SJSA1 (cell line): Measurements from ENCODE around the gene TMTC2. TPM values are rescaled to one million over a fixed set of nuclear protein-coding genes. Genes with fewer than 3 reads are reported as not detected.

Source experiments
- DNase-seq, 2 experiments: peaks; one replicate each; pipeline ENCODE4 v3.0.0-alpha.2; 2015 to 2020; ENCODE audit warnings: low spot score in 2 of 2, low read depth in 1 of 2
- H3K27ac ChIP-seq: fragments of 250-450 bp; sonication (Bioruptor Pico); 2 replicates; pipeline ENCODE4 v1.5.1; 2020; ENCODE audit warnings: mild to moderate bottlenecking, moderate library complexity
- H3K27me3 ChIP-seq: fragments of 250-450 bp; sonication (Bioruptor Pico); replicated peaks from 2 replicates; pipeline ENCODE4 v1.5.1; 2020; ENCODE audit warnings: mild to moderate bottlenecking, moderate library complexity
- H3K36me3 ChIP-seq: fragments of 250-450 bp; sonication (Bioruptor Pico); 2 replicates; pipeline ENCODE4 v1.5.1; 2020; ENCODE audit warnings: mild to moderate bottlenecking
- H3K4me1 ChIP-seq: fragments of 250-450 bp; sonication (Bioruptor Pico); replicated peaks from 2 replicates; pipeline ENCODE4 v1.6.1; 2021; ENCODE audit warnings: mild to moderate bottlenecking
- H3K4me3 ChIP-seq: fragments of 250-450 bp; sonication (Bioruptor Pico); 2 replicates; pipeline ENCODE4 v1.5.1; 2020; ENCODE audit warnings: mild to moderate bottlenecking
- H3K9me3 ChIP-seq: fragments of 250-450 bp; sonication (Bioruptor Pico); replicated peaks from 2 replicates; pipeline ENCODE4 v1.5.1; 2020; ENCODE audit warnings: mild to moderate bottlenecking
- total RNA-seq: library from RNA; depleted of rRNA; stranded (reverse); fragments of >200 nt; shearing (Covaris generic); gene quantifications from 2 replicates; pipeline ENCODE4 v1.2.3, GENCODE V29; 2014

Gene TMTC2
- total RNA-seq, 1 experiment from 2014 or later: 0.13 TPM

DNA sequence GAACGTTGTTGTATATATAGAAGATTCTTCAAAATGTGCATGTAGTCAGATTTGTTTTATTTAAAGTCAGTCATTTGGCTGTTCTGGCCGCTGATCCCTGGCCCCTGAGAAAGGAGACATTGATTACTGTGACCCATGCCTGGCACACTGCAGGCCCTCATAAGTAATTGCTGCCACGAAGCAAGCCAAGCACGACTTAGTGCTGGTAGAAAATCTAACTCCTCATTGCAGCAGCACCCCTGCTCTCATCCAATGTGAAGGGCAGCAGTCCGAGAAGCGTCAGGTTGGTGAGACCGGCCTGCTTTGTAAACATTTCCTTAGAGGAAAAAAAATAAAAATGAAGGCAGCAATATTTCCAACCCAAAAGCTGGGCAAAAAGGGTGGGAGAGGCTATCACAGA is 22.8 kb upstream of the TMTC2 start:
- Histone ChIP-seq H3K27me3 (no peaks in the 10 kb centered on the region), H3K36me3 (no peaks in the 10 kb centered on the region), H3K4me1 (no peaks in the 10 kb centered on the region), H3K4me3 (no peak overlapping the region), H3K9me3 (no peaks in the 10 kb centered on the region), H3K27ac (no peak overlapping the region)
- DNase-seq: no peak

- H3K4me3 ChIP-seq: no peak overlapping the region
- no peaks in the 10 kb centered on the region for H3K27me3 ChIP-seq
- no peaks in the 10 kb centered on the region for H3K36me3 ChIP-seq
- H3K4me1 ChIP-seq: no peaks in the 10 kb centered on the region
- H3K9me3 ChIP-seq: no peaks in the 10 kb centered on the region
- H3K27ac ChIP-seq: no peak overlapping the region
- DNase-seq: no peak
Observed at GRCh38 chr12:82665142-82665923, 21.4 kb upstream of the TMTC2 start.

DNA sequence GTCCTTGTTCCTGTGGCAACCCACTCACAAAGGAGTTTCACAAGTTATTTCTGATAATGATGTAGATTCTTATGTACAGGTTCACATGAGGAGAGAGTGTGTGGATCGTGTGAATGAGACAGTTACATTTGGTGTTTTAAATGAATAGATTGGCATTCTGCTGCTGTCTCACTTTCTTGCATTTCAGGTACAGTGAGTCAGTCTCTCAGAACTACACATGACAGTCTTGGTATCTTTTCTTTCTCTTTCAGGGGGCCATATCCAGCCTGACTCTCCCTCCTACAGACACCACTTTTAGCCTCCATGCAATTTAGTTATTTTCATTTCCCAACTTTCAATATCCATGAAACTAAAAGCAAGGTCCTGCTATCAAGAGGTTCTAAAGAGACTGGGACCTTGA is 19.9 kb upstream of the TMTC2 start:
- Histone ChIP-seq H3K27me3 (no peaks in the 10 kb centered on the region), H3K9me3 (no peaks in the 10 kb centered on the region), H3K4me1 (no peaks in the 10 kb centered on the region), H3K36me3 (no peaks in the 10 kb centered on the region), H3K27ac (no peak overlapping the region), H3K4me3 (no peak overlapping the region)
- DNase-seq: no peak

DNA sequence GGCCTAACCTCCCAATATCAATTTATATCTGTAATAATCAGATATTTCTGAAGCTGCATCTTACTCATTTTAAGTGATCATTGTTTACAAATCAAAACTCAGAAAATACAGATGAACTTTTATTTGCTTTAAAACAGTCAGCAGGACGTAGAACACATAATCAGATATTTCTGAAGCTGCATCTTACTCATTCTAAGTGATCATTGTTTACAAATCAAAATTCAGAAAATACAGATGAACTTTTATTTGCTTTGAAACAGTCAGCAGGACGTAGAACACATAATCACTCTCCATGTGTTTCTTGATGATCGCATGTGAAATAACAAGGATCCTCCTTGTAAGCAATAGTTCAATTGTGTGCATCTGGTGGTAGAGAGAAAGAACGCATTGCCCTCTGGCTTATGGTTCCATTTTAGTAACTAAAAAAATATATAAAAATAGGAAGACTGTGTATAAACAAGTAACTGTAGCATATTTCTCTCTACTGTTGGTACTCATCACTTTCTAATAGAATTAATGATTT is 15.0 kb upstream of the TMTC2 start:
- H3K27ac ChIP-seq: no peak overlapping the region
- H3K4me1 ChIP-seq: no peaks in the 10 kb centered on the region
- no peaks in the 10 kb centered on the region for H3K27me3 ChIP-seq
- H3K9me3 ChIP-seq: no peaks in the 10 kb centered on the region
- no peak overlapping the region for H3K4me3 ChIP-seq
- DNase-seq: no peak
- H3K36me3 ChIP-seq: no peaks in the 10 kb centered on the region

DNA sequence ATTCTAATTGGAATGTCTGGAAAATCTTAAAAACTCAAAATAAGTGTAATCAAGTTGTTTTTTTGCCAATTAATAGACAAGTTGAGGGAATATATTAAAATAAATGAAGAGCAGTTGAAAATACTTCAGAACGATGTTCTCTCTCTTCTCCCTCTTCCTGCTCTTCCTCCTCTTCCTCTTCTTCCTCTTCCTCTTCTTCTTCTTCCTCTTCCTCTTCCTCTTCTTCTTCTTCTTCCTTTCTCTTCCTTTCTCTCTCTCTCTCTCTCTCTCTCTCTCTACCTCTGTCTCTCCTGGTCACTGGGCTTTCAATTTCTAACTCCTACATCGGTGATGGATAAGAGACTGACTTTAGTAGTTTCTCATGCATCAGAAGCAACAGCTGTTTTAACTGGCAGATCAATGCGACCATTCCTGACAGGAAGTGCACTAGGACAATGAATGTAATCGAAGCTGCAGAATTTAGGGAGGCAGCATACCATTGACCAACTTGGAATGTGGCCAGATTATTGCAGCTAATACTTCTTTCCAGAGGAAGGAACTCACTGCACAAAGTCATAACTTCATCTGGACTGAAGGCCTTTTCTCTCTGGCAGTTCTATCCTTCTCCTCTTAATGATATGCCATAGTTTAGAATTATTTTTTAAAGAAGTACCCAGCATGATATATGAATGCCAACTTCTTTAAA is 13.8 kb upstream of the TMTC2 start:
- Histone ChIP-seq H3K4me3 (no peak overlapping the region), H3K9me3 (no peaks in the 10 kb centered on the region), H3K36me3 (no peaks in the 10 kb centered on the region), H3K27me3 (no peaks in the 10 kb centered on the region), H3K4me1 (no peaks in the 10 kb centered on the region), H3K27ac (no peak overlapping the region)
- no peak for DNase-seq

- no peaks in the 10 kb centered on the region for H3K36me3 ChIP-seq
- no peaks in the 10 kb centered on the region for H3K4me1 ChIP-seq
- DNase-seq: no peak
- no peaks in the 10 kb centered on the region for H3K27me3 ChIP-seq
- no peaks in the 10 kb centered on the region for H3K9me3 ChIP-seq
- no peak overlapping the region for H3K27ac ChIP-seq
- no peak overlapping the region for H3K4me3 ChIP-seq
Observed at GRCh38 chr12:82673698-82674097, 13.0 kb upstream of the TMTC2 start.

DNA sequence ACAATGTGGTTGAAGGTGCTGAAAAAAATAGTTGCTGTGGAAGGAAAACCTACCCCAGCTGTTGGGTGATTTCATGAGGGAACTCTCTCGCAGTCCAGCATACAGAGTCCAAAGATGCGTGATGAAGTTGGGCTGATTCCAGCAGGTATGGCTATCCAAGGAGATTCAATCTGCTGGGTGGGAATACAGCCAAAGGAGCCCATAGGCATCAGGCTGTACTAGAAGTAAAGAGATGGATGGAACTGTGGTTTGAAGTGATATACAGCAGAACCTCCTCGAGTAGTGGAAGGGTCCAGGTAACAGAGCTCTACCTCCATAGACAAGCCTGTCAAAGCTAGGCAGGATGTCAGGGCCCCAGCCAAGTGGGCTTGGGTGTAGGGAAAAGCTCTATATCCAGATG is 11.5 kb upstream of the TMTC2 start:
- no peaks in the 10 kb centered on the region for H3K4me1 ChIP-seq
- DNase-seq: no peak
- no peaks in the 10 kb centered on the region for H3K36me3 ChIP-seq
- no peaks in the 10 kb centered on the region for H3K9me3 ChIP-seq
- no peaks in the 10 kb centered on the region for H3K27me3 ChIP-seq
- no peak overlapping the region for H3K27ac ChIP-seq
- H3K4me3 ChIP-seq: no peak overlapping the region

DNA sequence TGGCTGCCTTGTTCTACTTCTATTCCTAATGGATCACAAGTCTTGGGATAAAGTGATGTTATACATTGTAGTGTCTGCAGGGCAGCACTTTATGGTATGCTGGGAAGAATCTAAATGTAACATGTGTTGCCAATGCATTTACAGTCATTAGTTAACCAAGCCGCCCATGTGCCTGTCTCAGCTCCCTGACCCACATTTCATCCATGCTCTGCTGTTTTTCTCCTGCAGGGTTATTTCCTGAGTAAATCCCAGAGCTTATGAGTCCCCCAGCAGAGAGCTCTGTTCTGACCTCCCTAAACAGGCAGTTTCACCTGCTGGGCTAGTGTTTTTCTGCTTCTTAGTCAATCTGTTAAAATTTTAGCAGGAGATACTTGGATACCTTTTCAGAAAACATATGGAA is 4.4 kb upstream of the TMTC2 start:
- DNase-seq: no peak
- Histone ChIP-seq H3K27ac (no peak overlapping the region), H3K4me1 (peaks cover 8% of the 10 kb centered on the region), H3K9me3 (no peaks in the 10 kb centered on the region), H3K27me3 (no peaks in the 10 kb centered on the region), H3K4me3 (no peak overlapping the region), H3K36me3 (no peaks in the 10 kb centered on the region)

DNA sequence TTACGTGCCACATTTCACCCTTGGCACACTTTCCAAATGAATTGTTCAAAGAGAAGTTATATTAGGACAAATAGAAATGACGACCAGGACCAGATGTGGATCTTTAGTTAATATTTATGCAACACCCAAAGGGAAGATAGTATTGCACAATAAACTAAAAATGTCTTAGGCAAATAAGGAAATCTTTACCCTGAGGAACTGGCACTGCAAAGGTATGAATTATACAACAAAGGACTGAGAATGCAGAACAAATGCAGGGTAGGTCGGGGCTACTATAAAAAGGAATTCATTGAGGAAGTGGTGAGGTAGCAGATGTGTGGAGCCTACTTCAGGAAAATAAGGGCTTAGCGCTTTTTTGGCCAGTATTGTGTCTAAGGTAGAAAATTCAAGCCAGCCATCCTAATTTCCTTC is 3.9 kb upstream of the TMTC2 start:
- DNase-seq: no peak

GRCh38 chr12:82685790-82686167 is 927 bp upstream of the TMTC2 start:
- Histone ChIP-seq H3K4me3 (peak overlapping the region; percentile 66), H3K36me3 (no peaks in the 10 kb centered on the region), H3K27ac (no peak overlapping the region), H3K4me1 (peaks cover 16% of the 10 kb centered on the region), H3K27me3 (peaks cover 12% of the 10 kb centered on the region), H3K9me3 (no peaks in the 10 kb centered on the region)
- peak; percentile 61 to 88 for DNase-seq

More for the DNA sequence above, 3.9 kb upstream of the TMTC2 start:
- no peak overlapping the region for H3K27ac ChIP-seq
- no peak overlapping the region for H3K4me3 ChIP-seq
- no peaks in the 10 kb centered on the region for H3K9me3 ChIP-seq
- no peaks in the 10 kb centered on the region for H3K36me3 ChIP-seq
- H3K27me3 ChIP-seq: peaks cover 5% of the 10 kb centered on the region; the same call in 1 of the 2 replicates
- H3K4me1 ChIP-seq: peaks cover 13% of the 10 kb centered on the region

DNA sequence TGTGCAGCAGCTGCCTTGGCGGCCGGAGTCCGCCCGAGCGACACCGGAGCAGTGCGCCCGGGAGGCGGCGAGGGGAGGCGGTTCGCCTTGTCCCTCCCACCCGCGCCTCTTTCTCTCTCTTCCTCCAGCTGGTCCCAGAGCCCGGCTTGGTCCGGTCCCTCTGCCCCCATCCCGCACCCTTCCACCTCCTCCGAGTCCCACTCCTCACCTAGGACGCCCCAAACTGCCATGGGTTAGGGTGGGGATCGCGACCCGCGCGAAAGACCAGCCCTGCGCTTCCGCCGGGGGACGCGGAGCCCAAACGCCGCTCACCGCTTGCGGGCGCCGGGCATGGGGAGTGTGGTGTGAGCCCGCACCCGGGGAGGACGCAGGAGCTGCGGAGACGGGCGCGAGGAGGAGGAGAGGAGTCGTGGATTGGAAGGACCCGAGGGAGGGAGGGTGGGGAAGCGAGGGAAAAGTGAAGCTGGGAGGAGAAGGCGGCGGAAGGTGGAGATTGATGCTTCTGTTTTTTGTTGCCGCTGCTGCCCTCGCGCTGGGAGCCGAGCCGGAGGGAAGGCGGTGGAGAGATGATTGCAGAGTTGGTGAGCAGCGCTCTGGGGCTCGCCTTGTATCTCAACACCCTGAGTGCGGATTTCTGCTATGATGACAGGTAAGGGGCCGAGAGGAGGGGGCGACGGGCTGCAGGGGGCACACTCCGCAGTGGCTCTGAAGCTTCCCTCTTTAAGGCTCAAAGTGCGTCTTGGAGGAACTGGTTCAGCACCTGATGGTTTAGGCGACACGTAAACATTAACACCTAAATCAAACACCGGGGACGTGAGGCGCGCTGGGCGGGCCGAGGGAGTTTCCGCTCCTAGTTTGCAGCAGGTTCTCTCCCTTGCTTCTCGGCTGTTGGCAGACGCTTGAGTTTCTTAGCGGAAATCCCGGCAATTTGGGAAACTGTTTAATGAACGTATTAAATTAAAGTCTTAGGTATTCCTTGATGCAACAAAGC is 610 bp downstream of the TMTC2 start:
- H3K27me3 ChIP-seq: peaks cover 12% of the 10 kb centered on the region
- peak in 1 of 2 experiments; percentile 1 for DNase-seq
- peak overlapping the region; percentile 66 for H3K4me3 ChIP-seq
- peaks cover 16% of the 10 kb centered on the region for H3K4me1 ChIP-seq
- no peak overlapping the region for H3K27ac ChIP-seq
- no peaks in the 10 kb centered on the region for H3K36me3 ChIP-seq
- H3K9me3 ChIP-seq: no peaks in the 10 kb centered on the region

DNA sequence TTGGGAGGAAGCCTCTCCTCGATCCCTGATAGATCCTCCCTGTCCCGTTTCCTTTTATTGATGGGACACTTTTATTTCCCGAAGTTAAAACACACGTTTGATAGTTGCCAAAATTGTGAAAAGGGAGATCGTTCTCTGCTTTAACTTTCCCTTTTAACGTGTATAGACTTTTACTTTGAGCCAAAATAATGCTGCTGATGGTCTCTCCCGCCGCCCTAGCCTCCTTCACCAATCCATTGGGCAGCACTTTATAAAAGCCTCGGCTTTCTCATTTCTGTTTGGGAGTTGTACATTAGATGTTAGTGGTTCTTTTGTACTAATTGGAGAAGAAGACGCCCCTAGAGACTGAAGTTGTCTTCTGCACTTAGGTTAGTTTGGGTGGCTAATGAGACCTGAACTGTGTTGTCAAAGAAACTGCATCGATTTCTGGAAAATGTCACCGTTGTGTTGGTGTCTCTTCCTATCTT is 1.4 kb downstream of the TMTC2 start:
- Histone ChIP-seq H3K27me3 (peaks cover 12% of the 10 kb centered on the region), H3K4me3 (peak overlapping the region; percentile 66; the same call in 1 of the 2 replicates), H3K4me1 (peaks cover 16% of the 10 kb centered on the region), H3K27ac (no peak overlapping the region), H3K9me3 (no peaks in the 10 kb centered on the region), H3K36me3 (no peaks in the 10 kb centered on the region)
- no peak for DNase-seq

DNA sequence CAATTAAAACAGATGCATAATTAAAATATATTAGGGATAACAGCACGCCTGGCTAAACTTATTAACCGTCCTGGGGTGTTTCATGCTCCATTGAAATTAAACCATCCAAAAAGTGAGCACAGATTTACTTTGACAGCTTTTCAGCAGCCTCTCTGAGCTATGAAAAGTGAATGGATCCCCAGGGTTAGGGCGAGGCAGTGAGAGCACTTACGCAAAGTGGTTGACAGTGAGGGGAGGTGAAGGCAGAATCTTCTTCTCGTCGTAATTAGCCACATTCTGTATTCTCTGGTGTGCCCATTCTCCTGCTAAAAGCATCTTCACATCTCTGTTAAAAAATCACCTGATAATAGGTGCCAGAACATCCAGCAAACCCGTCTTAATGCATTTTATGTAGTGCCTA is 1.9 kb downstream of the TMTC2 start:
- Histone ChIP-seq H3K4me3 (no peak overlapping the region), H3K9me3 (no peaks in the 10 kb centered on the region)
- DNase-seq: no peak

More for the DNA sequence above, 1.9 kb downstream of the TMTC2 start:
- H3K27me3 ChIP-seq: peaks cover 12% of the 10 kb centered on the region
- H3K36me3 ChIP-seq: no peaks in the 10 kb centered on the region
- peaks cover 16% of the 10 kb centered on the region for H3K4me1 ChIP-seq
- no peak overlapping the region for H3K27ac ChIP-seq
